DMS79 treated with DMSO at 0.1 percent for 48 hours (cell line): ENCODE measurements around the gene PMFBP1.

Source experiments
- DNase-seq: peaks from one replicate; lab custom pipeline; 2025; lab: John Stamatoyannopoulos, UW

PMFBP1 gene, protein sequence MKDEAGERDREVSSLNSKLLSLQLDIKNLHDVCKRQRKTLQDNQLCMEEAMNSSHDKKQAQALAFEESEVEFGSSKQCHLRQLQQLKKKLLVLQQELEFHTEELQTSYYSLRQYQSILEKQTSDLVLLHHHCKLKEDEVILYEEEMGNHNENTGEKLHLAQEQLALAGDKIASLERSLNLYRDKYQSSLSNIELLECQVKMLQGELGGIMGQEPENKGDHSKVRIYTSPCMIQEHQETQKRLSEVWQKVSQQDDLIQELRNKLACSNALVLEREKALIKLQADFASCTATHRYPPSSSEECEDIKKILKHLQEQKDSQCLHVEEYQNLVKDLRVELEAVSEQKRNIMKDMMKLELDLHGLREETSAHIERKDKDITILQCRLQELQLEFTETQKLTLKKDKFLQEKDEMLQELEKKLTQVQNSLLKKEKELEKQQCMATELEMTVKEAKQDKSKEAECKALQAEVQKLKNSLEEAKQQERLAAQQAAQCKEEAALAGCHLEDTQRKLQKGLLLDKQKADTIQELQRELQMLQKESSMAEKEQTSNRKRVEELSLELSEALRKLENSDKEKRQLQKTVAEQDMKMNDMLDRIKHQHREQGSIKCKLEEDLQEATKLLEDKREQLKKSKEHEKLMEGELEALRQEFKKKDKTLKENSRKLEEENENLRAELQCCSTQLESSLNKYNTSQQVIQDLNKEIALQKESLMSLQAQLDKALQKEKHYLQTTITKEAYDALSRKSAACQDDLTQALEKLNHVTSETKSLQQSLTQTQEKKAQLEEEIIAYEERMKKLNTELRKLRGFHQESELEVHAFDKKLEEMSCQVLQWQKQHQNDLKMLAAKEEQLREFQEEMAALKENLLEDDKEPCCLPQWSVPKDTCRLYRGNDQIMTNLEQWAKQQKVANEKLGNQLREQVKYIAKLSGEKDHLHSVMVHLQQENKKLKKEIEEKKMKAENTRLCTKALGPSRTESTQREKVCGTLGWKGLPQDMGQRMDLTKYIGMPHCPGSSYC

DNA sequence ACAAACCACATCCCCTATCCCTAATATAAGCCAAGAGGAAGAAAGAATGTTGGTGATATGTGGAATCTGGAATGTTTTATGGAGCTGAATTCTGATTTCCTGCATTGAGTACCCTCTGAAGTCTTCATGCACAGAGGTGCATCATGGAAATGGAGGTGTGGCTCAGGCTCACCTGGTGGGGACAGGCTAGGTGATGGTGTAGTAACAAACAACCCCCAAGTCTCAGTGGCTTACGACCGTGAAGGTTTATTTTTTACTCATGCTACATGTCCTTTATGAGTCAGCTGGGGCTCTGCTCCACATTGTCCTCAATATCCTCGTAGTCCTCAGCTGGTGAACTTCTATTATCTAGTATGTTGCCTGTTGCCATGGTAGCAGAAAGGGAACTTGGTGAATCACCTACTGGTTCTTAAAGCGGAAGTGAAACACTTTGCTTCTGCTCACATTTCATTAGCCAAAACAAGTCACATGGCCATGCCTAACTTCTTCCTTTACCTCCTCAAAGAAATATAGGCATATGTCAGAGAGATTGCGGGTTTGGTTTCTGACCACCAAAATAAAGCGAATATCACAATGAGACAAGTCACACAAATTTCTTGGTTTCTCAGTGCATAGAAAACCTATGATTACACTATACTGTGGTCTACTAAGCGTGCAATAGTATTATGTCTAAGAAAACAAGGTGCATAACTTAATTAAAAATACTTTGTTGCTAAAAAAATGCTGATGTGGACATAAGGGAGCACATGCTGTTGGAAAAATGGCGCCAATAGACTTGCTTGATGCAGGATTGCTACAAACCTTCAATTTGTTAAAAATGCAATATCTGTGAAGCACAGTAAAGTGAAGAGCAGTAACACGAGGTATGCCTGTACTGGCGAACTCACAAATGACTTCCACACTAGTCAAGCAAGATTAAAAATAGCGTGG lies at the start of gene PMFBP1:
Gene PMFBP1, minus strand, starts transcription at position 51 of the 930 bp plus-strand sequence. CDS start 947 bp downstream, outside the sequence.
- DNase-seq = no peak

GRCh38 chr16:72221630-72222024 lies 49.7 kb upstream of the PMFBP1 start:
- DNase-seq = no peak

GRCh38 chr16:72220875-72221629 lies 49.1 kb upstream of the PMFBP1 start:
- DNase-seq = no peak

DNA sequence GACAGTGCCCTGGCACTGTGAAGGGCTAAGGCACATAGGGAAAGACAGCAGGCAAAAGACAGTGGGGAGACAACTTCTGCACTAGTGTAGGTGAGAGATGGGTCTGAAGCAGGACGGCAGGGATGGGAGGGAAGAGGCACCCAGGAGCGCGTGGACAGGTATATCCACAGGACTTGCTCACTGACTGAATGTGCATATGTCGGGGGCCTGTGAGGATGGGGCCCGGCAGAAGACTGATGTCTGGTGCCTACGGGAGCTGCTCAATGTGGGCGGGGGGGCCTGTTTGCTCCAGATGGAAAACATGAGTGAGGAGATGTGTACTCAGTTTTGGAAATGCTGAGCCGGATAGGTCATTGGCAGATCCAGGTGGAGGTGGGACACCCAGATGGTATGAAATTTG lies 47.3 kb upstream of the PMFBP1 start:
- DNase-seq = no peak

DNA sequence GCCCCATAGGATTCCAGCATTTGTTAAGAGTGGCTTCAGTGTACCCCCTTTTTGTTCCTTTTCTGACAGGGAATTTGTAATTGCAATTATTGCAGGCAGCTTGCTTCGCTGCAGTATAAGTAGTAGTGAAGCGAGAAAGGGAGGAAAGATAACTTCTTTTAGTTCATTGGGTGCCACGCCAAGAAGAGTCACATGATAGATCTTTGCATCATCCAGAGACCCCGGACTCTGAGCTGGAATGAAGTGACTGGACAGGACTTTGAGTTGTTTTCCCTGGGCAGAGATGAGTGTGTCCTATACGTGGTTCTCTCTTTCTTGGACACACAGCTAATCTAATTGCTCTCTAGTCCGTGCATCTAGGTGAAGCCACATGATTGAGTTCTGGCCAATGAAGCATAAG lies 44.8 kb upstream of the PMFBP1 start:
- no peak for DNase-seq

- DNase-seq = no peak
Observed at GRCh38 chr16:72214821-72215220, 42.9 kb upstream of the PMFBP1 start.

DNA sequence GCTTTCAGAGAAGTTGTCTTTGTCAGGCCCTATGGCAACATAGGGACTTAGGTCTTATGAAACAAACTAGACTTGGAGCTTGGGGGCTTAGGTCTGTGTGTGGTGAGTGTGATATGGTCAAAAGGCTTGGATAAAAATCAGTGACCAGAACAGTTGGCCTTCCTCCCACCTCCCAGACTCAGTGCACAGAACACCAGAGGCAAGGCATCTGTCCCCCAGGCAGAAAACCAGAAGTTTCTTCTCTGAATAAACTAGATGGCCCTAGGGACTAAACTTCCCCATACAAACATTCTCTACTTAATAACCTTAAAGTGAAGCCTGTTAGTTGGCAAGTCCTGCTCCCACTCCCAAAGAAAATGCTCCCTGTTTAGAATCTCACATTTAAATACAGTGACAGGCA lies 39.2 kb upstream of the PMFBP1 start:
- no peak for DNase-seq

GRCh38 chr16:72210555-72210954 lies 38.6 kb upstream of the PMFBP1 start:
- DNase-seq = no peak

DNA sequence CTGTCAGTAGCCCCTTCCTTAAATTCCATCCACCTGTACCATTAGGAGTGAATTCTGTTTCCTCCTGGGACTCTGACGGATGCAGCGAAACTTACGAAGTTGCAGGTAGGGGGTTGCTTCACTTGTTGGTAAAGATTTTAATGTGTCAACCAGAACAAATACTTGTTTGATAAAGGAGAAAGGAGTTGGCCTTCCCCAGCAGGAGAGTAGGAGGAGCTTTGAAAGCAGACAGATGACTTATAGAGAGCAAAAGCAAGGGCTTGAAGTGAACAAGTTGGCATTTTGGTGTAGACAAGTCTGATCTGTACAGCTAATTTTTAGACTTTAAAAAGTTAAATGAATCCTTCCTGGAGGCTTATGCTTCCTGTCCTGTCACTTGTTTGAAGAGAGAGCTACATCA lies 38.1 kb upstream of the PMFBP1 start:
- DNase-seq = no peak

GRCh38 chr16:72206299-72206698 lies 34.3 kb upstream of the PMFBP1 start:
- DNase-seq = no peak

DNA sequence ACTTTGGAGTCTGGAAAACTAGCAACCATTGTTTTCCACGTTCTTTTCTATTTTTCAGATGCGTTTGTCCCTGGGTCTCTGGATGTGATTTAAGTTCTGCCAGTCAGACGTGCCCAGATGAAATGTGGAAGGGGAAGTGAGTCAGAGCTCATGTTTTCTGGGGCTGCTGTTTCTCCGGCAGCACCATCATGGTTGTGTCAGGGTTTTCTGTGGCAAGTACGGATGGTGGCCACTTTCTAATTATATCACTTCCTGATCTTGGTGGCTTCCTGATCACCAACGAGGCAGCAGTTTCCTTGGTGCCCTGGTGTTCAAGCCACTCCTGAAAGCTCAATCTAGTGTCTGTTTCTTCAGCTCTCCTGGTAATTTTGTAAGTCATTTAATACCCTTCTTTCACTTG lies 31.4 kb upstream of the PMFBP1 start:
- no peak for DNase-seq

GRCh38 chr16:72202014-72202413 lies 30.1 kb upstream of the PMFBP1 start:
- no peak for DNase-seq

- DNase-seq = no peak
Observed at GRCh38 chr16:72201387-72201786, 29.4 kb upstream of the PMFBP1 start.

- no peak for DNase-seq
Observed at GRCh38 chr16:72199761-72200337, 27.9 kb upstream of the PMFBP1 start.

GRCh38 chr16:72198771-72199201 lies 26.8 kb upstream of the PMFBP1 start:
- no peak for DNase-seq

DNA sequence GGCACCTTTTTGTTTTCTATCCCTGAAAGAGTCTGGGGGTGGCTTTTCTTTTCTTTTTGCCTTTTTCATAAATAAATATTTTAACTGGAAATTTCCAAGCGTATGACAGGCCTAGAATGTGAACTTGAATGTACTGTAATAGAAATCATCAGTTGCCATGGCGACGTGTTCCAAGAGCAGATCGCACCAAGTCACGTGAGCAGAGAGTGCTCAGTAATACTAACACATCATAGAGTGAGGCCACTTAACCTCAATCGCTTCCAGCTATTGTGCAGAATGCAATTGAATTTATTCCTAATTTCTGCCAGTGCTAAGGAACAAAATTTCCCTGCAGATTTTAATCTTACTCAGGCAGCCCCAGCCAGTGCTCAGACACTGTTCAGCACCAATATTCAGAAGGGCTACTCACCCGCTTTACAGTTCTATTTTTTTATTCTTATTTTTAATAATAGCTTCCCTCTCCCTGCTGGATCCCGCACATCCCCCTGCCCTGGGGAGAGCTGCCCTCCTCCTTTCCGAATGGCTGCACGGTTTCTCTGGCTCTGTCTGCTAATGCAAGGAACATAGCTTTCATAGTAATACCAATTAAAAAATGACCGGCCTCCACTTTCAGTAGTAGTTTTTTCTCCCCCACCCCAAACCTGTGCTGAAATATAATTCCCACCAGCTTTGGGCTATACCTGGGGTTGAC lies 26.2 kb upstream of the PMFBP1 start:
- peak; percentile 12 for DNase-seq

DNA sequence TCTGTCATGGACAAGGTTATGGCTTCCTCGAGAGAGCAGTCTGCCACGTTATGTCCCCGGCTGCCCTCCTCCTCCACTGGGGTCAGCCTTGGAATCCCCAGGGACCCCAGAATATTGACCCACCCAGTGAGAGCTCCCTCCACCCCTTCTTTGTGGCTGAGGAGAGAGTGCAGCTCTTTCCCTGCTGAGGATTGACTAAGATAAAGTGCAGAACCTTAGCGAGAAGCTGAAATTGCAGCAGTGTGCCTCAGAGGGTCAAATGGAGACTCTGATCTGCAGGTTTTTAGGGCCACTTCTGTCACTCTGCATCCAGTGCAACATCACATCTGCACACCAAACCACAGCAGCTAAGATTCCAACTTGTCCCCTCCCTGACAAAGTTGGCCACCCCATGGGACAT lies 25.6 kb upstream of the PMFBP1 start:
- DNase-seq = no peak

- DNase-seq = no peak
Observed at GRCh38 chr16:72195609-72196008, 23.7 kb upstream of the PMFBP1 start.

GRCh38 chr16:72191551-72191950 lies 19.6 kb upstream of the PMFBP1 start:
- DNase-seq = peak; percentile 12

DNA sequence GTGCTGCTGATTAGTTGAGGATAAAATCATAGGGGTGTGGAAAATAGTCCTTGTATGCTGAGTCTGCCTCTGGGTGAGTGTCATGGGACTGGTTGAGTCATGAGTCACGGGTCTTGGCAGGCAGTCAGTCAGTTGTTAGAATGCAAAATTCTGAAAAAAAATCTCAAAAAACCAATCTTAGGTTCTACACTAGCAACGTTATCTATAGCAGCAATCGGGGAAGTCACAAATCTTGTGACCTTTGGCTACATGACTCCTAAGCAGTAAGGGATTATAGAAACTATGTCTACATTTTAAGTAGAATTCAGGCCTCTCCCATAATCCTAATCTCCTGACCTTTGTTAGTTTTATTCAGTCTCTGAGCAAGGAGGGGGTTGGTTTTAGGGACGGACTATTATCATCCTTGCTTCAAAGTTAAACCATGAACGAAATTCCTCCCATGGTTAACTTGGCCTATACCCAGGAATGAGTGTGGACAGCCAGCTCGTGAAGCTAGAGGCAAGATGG lies 18.0 kb upstream of the PMFBP1 start:
- DNase-seq = no peak
